Stimulated activated CD8-positive, alpha-beta memory T cell treated with anti-CD3 and anti-CD28 coated beads, Interleukin-4, amount 100 ng/mL, for 24 hours (primary cell): ENCODE measurements around the gene TMIE.

Source experiments
- DNase-seq: peaks from one replicate; pipeline ENCODE4 v3.0.0-alpha.2; 2020; ENCODE audit warnings: low read depth

The TMIE gene

DNA sequence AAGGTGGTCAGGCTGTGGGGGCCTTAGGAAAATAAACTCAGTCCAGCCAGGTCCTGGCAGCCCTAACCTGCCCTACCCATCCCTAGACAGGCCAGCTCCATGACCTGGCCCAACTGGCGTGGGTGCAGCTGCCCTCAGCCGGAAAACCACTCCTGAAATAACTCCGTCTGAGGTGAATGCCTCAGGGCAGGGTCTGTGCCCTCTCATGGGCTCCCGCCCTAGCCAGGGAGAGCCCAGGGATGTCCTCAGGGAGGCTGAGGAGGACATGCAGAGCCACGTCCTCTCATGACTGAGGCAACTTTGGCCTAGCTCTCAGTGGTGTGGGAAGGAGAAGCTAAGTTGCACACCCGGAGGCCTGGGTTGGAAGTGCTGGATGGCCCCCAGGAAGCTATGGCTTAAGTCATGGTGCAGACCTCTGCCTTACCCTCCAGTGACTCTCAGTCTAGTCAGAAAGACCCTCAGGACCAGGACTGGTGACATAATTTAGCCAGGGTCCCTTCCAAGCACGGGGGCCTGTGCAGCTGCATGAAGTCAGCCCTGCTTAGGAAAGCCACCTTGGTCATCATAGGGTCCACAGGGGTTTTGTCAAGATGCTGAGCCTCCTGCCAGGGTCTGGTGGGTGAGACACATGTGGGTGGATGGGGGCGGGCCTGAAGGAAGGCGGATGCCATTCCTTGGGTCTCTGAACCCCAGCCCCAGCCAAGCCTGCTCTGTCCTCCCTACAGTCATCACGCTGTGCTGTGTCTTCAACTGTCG, 7.4 kb downstream of the TMIE start:
- no peak for DNase-seq

DNA sequence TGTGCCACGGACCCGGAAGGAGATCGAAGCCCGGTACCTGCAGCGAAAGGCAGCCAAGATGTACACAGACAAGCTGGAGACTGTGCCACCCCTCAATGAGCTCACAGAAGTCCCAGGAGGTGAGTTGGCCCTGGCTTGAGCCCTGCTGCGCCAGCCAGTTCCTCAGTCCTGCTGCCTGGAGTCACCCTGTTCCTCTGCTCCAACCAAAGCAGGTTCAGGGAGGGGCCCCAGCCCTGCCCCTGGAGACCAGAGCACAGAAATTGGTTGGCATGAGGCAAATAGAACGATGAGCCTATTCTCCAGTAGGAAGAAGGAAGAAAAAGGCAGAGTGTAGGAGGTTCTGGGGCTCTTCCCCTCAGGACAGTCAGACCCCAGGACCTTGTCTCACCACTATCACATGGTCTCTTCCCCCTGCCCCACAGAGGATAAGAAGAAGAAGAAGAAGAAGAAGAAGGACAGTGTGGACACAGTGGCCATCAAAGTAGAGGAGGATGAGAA, 8.0 kb downstream of the TMIE start:
- no peak for DNase-seq

DNA sequence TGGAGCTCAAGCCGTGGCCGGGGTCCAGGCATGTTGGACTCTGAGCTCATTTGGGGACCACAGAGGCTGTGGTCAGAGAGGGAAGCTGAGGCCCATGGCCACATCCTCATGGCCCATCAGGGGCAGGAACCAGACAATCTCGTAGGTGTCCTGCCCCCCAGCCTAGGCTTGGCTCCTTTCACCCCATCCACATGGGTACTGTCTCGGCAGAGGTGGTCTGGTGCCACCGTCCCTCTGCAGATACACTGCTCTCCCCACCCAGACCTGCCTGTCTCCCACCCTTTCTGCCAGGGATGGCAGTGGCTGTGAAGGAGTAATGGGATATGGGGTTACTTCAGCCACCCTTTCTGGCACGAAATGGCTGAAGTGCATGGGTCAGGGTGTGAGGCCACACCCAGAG, 8.5 kb downstream of the TMIE start:
- no peak for DNase-seq

DNA sequence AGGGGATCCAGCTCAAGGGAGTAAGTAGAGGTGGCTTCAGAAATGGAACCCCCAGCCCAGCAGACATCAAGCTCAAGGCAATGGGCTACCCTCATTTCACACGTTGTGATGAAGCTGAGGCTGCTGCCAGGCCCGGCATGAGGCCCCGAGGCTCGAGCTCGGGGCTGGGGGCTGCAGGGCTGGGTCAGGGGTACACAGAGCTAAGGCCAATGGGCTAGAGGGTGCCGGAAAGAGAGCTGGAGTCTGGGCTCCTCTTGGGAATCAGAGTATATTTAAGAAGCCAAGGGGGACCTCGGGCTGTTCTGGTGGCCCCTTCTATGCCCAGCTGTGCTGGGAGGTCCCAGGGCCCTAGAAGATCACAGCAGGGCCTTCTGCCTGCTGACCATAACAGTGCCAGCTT, 9.0 kb downstream of the TMIE start:
- DNase-seq: no peak

DNA sequence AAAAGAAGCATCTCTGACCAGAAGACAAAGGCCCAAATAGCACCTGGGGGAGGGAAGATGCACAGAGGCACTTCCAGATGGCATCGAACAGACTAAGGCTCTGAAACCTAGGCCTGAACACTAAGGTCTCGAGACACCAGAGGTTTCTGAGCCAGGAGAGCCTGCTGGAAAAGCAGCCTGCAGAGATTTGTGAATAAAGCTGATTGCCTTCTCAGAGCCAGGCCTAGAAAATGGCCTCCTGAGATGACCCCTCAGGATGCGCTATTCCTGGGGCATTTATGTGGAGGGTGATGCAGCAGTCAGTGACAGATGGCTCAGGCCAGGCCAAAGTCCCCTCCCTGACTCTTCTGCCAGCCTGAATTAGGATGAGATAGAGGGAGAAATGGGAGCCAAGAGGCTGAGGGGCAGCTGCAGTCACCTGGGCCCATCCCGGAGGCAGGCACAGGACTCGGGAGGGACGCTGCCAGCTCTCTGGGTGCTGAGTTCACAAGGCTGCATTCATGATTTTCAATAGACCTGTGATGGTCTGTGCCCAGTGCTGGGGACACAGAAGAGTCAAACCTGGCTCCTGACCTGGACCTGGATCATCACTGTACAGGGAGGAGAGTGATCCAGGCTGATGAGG, 9.6 kb downstream of the TMIE start:
- DNase-seq: no peak

DNA sequence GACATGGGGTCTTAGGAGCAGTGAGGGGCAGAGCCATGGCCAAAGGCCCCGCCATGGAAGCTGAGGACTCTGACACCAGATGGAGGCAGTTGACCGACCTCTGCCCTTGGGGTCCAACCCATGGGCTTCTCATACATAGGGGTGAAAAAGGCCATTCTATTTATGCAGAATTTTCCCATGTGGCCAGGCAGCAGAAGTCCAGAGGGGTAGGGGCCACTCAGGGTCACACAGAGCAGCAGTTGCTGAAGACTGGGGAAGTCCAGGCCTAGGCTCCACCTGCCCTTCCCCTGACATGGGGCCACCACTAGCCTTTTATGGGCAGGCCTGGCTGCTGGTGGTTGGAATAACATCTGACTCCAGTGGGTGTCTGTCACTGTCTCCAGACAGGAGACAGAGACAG, 10.1 kb downstream of the TMIE start:
- no peak for DNase-seq

DNA sequence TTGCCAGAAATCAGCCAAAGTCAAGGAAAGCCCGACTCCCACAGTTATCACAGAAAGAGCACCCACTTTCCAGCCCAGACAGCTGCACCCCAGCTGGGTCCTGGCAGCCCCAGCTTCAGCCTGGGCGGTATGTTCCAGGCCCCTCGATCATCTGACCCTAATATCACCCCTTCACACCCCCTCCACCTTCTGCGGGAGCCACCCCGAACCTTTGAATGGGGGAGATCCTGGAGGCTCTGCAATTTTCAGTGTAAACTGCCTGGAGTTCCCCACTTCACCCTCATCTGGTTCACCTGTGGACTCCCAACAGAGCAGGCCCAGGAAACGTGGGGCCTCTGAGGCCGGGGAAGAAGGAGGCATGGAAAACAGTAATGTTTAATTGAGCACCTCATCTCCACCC, 10.6 kb downstream of the TMIE start:
- no peak for DNase-seq

DNA sequence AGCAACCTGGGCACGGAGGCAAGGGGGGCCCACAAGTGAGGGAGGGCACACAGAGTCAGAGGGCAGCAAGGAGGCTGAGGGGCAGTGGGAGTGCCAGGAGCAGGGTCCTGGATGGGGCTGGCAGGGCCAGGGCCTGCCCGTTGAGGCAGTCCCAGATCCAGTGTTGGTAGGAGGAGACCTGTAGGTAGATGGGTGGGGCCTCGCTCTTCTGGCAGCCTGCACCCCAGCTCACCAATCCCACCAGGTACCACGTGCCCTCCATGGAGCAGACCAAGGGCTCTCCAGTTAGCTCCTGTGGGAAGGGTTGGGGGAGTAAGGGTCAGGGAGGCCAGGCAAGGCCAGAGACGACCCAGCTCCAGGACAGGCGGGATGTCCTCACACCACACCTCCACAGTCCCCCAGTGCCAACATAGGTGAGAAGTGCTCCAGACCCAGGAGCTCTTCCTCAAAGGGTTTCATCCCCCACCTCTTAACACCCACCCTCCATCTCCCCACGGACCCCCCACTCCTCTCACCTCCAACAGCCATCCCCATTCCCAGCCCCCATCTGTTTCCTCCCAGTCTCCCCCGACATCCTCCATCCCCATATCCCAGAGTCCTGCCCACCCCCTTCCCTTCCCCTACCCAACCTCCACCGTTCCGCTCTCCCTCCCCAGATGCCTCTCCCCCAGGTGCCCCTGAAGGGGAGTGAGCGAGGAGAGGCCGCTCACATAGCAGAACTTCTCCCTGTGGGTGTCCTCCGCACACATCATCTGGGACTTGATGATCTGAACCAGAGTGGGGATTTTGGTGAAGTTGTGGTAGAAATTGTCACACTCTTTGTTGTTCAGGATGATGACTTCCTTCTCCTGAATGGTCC, 11.2 kb downstream of the TMIE start:
- DNase-seq: no peak

DNA sequence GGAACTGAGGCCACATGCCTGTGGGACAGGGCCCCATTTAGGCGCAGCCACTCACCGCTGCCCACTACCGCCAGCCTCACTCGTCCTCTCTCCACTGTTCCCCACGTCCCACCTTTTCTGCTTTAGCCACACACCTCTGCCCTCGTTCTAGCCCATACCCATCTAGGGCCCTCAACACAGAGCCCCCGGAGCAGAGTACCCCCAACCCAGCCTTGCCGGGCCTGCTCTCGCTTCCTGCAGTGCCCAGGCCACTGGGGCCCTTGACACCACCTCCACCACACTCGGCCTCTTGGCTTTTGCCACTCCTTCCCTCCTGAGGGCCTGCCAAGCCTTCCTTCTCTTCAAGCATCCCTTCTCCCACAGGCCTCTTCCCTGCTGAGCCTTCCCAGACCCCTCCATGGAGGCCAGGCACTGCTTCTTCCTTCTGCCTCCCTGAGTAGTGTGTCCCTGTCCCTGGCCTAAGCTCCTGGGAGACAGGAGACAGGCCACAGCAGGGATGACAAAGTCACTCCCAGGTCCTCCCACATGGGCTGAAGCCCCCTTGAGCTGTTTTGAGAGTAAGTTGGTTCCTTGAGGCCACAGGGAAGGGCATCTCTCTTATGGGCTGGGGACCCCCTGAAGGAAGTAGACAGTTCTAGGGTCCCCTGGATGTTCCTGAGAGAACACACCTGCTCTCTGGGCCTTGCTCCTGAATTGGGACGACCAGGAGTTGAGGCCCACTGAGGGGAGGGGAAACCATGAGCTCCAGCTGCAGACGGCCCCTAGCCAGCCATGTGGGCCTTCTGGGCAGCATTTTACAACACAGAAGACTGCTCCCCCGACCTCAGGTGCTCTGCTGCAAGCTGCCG, 12.1 kb downstream of the TMIE start:
- no peak for DNase-seq

DNA sequence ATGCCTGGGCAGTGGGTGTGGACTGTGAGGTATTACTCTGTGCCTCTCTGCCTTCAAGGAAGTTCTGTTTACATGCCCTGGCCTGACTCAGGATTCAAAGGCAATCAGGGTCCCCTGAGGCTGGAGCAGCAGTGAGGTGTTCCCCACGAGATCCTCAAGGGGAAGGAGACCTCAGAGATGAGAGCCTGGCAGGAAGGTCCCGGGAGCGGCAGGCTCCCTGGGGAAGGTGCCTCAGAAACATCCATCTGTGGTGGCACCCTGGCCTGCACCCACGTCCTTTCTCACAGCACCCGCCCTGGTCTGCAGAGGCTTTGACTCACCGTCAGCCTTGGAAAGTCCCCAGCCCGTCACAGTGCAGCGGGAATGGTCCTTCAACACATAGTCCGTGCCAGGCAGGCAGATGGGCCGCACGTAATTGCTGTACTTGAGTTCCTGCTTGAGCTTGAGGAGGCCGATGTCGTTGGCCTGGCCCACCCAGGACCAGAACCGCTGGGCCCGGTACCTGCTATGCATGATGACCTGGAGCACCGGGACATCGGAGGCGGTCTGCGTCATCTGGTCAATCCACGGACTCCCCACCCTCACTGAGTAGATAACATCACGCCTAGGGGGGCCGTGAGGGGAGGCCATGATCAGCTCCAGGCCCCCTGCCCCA, 12.8 kb downstream of the TMIE start:
- DNase-seq: no peak

DNA sequence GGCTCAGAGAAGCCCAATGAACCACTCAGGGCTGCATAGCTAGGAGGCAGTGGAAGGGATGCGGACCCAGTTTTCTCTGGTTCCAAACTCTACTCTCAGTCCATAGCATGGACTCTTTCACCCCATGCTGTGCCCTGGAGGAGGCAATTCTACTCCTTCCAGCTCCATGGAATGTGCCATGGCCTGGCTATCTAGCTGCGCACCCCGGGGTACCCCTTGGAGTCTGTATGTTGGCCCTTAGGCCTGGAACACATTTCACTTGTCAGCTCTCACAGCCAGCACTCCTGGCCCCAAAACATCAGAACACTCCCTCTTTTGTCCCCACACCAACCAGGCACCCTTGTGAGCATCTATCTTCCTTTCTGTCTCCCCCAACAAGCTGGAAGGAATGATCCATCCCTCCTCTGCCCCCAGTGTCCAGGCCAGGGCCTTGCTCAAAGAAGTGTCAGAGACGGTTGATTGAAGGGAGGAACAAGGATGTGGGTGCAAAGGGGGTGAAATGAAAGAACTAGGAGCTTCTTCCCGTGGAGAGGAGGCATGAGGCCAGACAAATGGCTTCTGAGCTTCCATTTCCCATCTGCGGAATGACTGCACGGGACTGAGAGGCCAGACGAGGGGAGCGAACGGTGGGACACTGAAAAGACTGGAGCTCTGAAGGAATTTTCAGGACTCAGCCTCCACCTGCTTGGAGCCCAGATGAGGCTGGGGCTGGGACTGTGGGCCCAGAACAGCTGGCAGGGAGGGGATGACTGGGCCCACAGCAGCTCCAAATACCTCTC, 13.7 kb downstream of the TMIE start:
- no peak for DNase-seq

DNA sequence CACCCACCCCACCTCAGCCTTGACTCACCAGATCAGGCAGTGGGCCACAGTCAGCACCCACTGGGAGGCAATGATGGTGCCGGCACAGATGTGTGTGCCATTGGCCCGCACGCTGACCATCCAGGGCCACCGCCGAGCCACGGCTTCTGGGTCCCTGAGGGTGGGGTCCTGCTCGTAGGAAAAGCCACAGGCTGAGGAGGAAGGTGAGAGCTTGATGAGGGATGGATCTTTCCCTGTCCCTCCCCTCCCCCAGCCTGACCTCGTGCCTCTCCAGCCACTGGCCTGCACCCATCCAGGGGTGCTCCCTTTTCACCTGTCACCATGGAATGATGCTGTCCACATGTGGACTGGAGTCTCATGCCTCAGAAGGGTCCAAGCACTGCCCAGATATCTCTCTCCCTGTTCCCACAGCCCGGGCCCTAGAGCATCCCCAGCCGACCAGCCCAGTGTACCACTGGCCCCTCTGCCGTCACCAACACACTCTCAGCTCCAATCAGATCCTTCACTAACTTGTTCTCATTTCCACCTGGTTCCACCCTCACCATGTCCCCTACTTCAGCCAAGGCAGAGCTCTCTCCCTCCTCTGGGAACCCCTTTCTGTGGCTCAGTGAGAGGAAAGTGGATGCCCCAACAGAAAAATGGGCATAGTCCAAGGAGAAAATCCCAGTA, 14.4 kb downstream of the TMIE start:
- DNase-seq: no peak

DNA sequence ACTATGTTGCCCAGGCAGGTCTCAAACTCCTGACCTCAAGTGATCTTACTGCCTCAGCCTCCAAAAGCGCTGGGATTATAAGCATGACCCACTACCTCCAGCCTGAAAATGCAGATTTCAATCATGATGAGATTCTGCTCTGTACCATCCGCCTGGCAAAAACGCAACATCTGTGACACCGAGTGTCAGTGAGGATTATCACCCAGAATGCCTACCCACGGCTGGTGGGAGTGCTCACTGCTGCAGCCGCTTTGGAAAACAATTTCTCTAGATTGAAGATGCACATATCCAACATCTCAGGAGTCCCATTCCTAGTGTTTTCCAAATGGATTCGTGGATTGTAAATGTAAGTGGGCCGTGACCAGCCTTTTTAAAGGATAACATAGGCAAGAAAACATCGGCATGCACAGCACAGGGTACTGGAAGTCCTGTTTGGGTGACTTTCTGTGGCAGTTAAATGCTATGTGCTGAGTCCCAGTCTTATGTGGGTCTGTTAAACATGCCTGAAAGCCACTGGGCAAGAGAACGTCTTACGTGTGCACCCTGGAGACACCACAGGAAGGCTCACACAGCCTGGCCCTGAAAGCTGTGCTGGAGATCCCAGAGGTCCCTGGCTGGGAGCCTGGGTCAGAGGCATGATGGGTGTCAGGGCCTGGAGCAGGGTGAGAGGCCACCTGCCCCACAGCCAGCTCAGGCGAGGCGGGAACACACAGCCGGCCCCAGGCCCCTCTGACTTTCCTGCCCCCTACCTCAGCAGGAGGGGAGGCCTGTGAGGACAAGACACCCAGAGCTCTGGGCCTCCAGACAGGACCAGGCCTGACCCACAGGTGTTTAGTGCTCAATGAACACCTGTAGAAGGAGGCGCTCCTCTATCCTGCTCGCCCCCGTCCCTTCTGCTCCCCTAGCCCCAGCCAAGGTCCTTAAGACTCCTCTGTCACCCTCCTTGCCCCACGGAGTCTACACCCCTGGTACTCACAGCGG, 15.6 kb downstream of the TMIE start:
- DNase-seq: no peak

DNA sequence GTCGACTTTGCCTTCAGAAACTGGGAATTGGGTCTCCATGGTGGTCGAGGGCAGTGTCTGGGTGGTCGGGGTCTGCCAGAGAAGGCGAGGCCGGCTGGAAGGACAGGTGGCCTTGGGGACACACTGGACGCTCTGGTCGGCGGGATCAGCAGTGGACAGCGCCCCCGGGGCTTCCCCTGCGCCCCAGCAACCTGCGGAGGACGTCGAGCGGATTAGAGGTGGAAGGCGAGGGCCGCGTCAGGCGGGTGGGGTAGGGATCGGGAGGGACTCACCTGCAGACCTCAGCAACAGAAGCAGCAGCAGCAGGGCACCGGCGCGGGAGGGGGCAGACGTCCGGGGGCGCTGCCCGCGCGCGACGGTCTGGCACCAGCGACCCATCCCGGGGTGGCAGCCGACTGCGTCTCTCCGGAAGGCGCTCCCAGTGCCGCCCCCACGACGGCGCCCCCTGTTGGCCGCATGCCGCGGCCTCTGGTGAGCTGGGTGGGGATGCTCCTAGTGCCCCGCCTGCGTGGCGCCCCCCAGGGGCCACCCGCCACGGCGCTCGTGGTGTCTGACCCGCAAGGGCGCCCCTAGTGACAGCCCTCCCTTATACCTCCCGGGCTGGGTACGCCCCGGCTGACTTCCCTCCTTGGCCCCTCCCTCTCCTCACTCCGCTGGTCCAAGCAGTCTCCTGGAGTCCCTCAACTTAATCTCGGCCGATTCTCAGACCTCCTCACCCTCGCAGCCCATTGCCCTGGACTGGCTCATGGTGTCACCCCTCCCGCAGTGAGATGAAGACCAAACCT, 16.4 kb downstream of the TMIE start, which contains the start of gene PRSS50:
Gene PRSS50 (minus strand): TSS at position 423 of the 785 bp plus-strand sequence. CDS start 45 bp downstream, at position 378.
- DNase-seq: no peak

DNA sequence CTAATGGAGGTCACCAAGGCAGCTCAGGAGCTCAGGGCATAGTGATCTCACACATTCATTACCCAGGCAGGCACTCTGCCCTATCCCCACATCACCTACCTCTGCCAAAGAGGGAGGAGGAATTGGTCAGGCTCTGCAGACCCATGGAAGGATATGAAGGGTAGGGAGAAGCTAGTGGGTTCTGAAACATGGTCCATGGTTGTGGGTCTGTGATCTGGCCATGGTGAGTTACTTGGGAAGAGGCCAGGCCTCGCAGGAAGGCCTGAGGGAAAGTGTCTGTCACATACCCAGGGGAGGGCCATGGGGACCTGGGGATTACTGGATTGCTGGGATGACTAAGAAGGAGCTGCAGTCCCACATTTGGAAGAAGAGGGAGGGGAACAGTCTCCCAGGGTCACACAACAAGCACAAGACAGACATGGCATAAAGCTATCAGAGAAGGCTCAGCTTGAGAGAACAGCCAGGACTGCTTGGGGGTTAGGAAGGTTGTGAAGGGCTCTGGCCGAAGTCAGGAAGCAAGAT, 17.9 kb downstream of the TMIE start:
- DNase-seq: no peak

DNA sequence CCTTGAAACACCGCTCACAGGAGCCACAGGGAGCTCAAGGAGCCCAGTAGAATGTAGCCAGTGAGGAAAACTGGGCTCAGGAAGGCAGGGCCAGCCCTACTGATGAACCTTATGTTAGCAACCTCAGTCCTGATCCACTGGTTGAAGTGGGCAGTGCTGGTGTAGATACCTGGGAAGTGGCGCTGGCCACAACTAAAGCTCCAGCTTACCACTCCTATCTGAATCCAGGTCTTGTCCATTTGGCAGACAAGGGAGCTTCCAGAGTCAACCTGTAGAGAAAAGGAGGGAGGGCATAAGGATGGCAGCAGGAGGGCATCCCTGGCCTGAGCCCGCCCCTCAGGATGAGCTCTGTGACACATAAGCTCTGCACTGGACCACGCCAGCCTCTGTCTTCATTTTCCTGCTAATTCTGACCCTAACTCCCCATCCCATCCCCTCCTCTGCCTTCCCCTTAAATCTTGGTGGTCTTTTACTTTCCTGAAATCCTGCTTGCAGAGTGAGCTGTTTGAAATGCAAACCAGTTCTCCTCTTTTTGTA, 18.6 kb downstream of the TMIE start:
- DNase-seq: no peak

DNA sequence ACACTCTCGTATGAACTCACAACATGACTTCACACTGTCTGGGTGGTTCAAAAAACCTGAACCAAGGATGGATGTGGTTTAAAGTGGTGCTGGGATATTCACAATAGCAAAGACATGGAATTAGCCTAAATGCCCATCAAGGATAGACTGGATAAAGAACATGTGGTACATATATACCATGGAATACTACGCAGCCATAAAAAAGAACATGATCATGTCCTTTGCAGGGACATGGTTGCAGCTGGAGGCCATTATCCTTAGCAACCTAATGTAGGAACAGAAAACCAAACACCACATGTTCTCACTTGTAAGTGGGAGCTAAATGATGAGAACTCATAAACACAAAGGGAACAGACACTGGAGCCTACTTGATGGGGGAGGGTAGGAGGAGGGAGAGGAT, 19.8 kb downstream of the TMIE start:
- DNase-seq: no peak
